Measurements from ENCODE around the gene FLT4. TPM values are rescaled to one million over a fixed set of nuclear protein-coding genes. Genes with fewer than 3 reads are reported as not detected.

The FLT4 gene
- total RNA-seq, 6 experiments from 2014 or later = not detected

DNA sequence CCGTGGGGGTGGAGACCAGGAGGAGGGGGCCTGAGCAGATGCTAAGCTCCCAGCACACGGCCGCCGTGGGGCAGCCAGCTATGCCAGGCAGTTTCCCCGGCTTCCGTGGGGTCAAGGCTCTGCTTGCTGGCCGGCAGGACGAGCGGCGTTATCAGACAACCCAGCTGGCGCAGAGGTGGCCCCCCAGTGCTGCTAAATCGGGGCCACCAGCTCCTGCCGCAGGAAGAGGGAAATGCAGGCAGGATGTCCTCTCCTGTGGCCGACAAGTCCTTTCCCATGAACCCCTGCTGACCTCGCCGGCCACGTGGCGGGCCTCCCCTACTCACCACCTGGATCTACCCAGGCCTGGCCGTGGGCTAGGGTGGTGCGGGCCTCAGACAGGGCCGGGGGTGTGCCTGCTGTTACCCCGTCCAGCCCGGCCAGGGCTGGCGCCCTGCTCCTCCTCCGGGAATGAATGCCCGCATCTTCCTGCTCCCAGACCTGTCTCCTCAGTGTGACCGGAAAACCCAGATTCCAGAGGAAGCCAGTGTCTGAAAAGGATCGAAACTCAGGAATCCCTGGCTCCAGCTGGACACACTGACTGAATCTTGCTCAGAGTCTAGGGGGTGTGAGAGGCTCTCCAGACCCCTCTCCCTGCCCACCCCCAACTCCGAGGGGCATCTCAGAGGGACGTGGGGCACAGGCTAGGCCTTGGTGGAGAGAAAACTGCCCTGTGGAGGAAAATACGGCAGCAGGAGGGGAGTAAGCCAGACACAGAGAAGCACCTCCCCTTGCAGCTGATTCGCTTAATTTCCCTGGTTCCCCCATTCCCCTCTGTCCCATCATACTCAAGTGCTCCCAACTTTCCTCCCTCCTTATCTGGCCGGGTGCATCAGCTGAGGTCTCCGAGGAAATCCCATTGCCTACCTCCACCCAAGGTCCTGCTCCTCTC lies 3.9 kb downstream of the FLT4 start:
- no peak for DNase-seq
- Mint-ChIP-seq H3K36me3 (ENCODE audit: low read depth) (no peaks in the 10 kb centered on the region; the same call in 1 of the 2 replicates), H3K4me3 (no peak overlapping the region), H3K4me1 (ENCODE audit: low read depth) (peaks cover 8% of the 10 kb centered on the region; the same call in 1 of the 2 replicates), H3K9me3 (peaks cover 16% of the 10 kb centered on the region; the same call in 1 of the 2 replicates), H3K27me3 (ENCODE audit: insufficient read depth) (peaks cover 18% of the 10 kb centered on the region), H3K27ac (no peak overlapping the region)
- TF ChIP-seq, protein P1, sequence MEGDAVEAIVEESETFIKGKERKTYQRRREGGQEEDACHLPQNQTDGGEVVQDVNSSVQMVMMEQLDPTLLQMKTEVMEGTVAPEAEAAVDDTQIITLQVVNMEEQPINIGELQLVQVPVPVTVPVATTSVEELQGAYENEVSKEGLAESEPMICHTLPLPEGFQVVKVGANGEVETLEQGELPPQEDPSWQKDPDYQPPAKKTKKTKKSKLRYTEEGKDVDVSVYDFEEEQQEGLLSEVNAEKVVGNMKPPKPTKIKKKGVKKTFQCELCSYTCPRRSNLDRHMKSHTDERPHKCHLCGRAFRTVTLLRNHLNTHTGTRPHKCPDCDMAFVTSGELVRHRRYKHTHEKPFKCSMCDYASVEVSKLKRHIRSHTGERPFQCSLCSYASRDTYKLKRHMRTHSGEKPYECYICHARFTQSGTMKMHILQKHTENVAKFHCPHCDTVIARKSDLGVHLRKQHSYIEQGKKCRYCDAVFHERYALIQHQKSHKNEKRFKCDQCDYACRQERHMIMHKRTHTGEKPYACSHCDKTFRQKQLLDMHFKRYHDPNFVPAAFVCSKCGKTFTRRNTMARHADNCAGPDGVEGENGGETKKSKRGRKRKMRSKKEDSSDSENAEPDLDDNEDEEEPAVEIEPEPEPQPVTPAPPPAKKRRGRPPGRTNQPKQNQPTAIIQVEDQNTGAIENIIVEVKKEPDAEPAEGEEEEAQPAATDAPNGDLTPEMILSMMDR (IDR thresholded peaks at IDR 0.05) = no peak

DNA sequence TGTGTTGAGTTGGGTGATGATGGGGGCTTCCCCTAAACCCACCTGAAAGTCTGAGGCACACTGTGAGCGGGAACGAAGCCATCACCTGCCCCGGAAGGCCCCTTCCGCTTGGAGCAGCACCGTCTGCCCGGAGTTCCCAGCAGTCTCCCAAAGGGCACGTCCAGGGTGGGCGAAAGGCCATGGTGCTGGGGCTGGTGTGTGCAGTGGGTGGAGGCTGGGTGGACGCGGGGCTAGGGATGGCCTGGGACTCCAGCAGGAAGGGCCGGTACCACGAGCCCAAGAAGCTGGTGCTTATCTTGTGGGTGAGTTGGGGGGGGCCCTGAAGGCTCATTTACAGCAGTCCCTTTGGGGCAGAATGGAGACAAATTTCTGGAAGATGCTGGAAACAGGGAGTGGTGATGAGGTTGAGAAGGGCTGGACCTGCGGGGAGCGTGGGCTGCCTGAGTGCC lies 4.6 kb downstream of the FLT4 start:
- TF ChIP-seq, protein P1 (IDR thresholded peaks at IDR 0.05) = no peak
- Mint-ChIP-seq H3K4me3 (no peak overlapping the region), H3K27me3 (ENCODE audit: insufficient read depth) (peaks cover 18% of the 10 kb centered on the region)

GRCh38 chr5:180644129-180644824 lies 5.1 kb downstream of the FLT4 start:
- H3K36me3 Mint-ChIP-seq (ENCODE audit: low read depth) = no peaks in the 10 kb centered on the region
- H3K27ac Mint-ChIP-seq = no peak overlapping the region
- H3K4me1 Mint-ChIP-seq (ENCODE audit: low read depth) = no peaks in the 10 kb centered on the region
- no peak overlapping the region for H3K4me3 Mint-ChIP-seq
- peaks cover 17% of the 10 kb centered on the region for H3K27me3 Mint-ChIP-seq (ENCODE audit: insufficient read depth)
- H3K9me3 Mint-ChIP-seq = peaks cover 11% of the 10 kb centered on the region; the same call in 1 of the 2 replicates
- TF ChIP-seq, protein P1 (IDR thresholded peaks at IDR 0.05) = no peak
- DNase-seq = no peak

More for the DNA sequence above, 4.6 kb downstream of the FLT4 start:
- H3K9me3 Mint-ChIP-seq = peaks cover 11% of the 10 kb centered on the region; the same call in 1 of the 2 replicates
- no peaks in the 10 kb centered on the region for H3K36me3 Mint-ChIP-seq (ENCODE audit: low read depth)
- 0 out of 2 replicates have a peak, but pooled peaks cover 2% of the 10 kb centered on the region for H3K4me1 Mint-ChIP-seq (ENCODE audit: low read depth)
- no peak for DNase-seq
- no peak overlapping the region for H3K27ac Mint-ChIP-seq

DNA sequence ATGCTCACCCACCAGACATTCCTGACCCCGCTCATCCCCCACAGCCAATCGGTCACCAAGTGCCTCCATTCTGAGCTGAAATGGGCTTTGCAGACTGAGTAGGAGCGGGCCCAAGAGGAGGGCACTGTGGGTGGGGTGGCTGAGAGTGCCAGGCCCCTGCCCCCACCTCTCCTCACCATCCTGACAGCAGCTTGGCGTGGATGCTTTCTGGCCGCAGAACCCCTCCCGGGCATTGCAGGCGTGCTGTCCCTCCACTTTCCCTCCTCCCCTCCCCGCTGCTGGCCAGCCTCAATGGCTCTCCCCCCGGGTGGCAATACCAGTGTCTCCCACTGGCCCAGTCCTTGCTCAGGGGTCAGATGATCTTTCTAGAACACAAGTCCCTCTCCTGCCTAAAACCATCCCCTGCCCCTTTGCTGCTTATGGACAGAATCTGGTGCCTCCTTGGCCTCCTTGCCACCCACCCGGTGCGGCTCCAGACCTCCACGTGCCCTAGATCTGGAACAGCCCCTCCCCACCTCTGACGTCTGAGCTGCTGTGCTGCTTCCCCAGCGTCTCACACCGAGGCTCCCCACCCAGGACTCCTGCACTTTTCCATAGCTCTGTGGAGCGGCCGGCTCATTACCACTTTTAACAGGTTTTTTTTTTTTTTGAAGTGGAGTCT lies 6.1 kb downstream of the FLT4 start:
- Mint-ChIP-seq H3K4me3 (no peak overlapping the region), H3K4me1 (ENCODE audit: low read depth) (no peaks in the 10 kb centered on the region), H3K27me3 (ENCODE audit: insufficient read depth) (peaks cover 14% of the 10 kb centered on the region), H3K36me3 (ENCODE audit: low read depth) (no peaks in the 10 kb centered on the region), H3K27ac (no peak overlapping the region), H3K9me3 (peaks cover 16% of the 10 kb centered on the region; the same call in 1 of the 2 replicates)
- TF ChIP-seq, protein P1 (IDR thresholded peaks at IDR 0.05) = no peak
- no peak for DNase-seq

GRCh38 chr5:180642779-180643178 lies 6.6 kb downstream of the FLT4 start:
- Mint-ChIP-seq H3K36me3 (ENCODE audit: low read depth) (no peaks in the 10 kb centered on the region), H3K4me1 (ENCODE audit: low read depth) (no peaks in the 10 kb centered on the region)

More at GRCh38 chr5:180642779-180643178, 6.6 kb downstream of the FLT4 start:
- H3K4me3 Mint-ChIP-seq = no peak overlapping the region
- no peak overlapping the region for H3K27ac Mint-ChIP-seq
- TF ChIP-seq, protein P1 (IDR thresholded peaks at IDR 0.05) = no peak
- H3K9me3 Mint-ChIP-seq = peaks cover 15% of the 10 kb centered on the region; the same call in 1 of the 2 replicates
- no peak for DNase-seq
- H3K27me3 Mint-ChIP-seq (ENCODE audit: insufficient read depth) = peaks cover 12% of the 10 kb centered on the region
